Measurements from ENCODE around the gene CLDN18.

The CLDN18 gene

GRCh38 chr3:138062626-138063025 is 52.7 kb downstream of the CLDN18 start:
- DNase-seq (ENCODE audit: low read depth): no peak

GRCh38 chr3:138063416-138063815 is 53.5 kb downstream of the CLDN18 start:
- no peak for DNase-seq (ENCODE audit: low read depth)

- DNase-seq (ENCODE audit: low read depth): no peak
These were observed 56.0 kb downstream of the CLDN18 start for GRCh38 chr3:138065949-138066348.

- DNase-seq (ENCODE audit: low read depth): no peak
These were observed 56.4 kb downstream of the CLDN18 start for GRCh38 chr3:138066383-138066782.

GRCh38 chr3:138066972-138067371 is 57.0 kb downstream of the CLDN18 start:
- DNase-seq (ENCODE audit: low read depth): no peak

- DNase-seq (ENCODE audit: low read depth): no peak
These were observed 58.1 kb downstream of the CLDN18 start for GRCh38 chr3:138068046-138068445.

GRCh38 chr3:138068579-138069174 is 58.7 kb downstream of the CLDN18 start:
- no peak for DNase-seq (ENCODE audit: low read depth)

- DNase-seq (ENCODE audit: low read depth): no peak
These were observed 60.0 kb downstream of the CLDN18 start for GRCh38 chr3:138070006-138070405.

GRCh38 chr3:138072796-138073195 is 62.8 kb downstream of the CLDN18 start:
- DNase-seq (ENCODE audit: low read depth): no peak

- no peak for DNase-seq (ENCODE audit: low read depth)
These were observed 68.1 kb downstream of the CLDN18 start for GRCh38 chr3:138078096-138078495.

- no peak for DNase-seq (ENCODE audit: low read depth)
These were observed 69.0 kb downstream of the CLDN18 start for GRCh38 chr3:138078901-138079344.

GRCh38 chr3:138079901-138080300 is 69.9 kb downstream of the CLDN18 start:
- no peak for DNase-seq (ENCODE audit: low read depth)

GRCh38 chr3:138081371-138082084 is 71.6 kb downstream of the CLDN18 start:
- no peak for DNase-seq (ENCODE audit: low read depth)

- DNase-seq (ENCODE audit: low read depth): no peak
These were observed 72.4 kb downstream of the CLDN18 start for GRCh38 chr3:138082085-138082991.

GRCh38 chr3:138082992-138083386 is 73.0 kb downstream of the CLDN18 start:
- DNase-seq (ENCODE audit: low read depth): no peak

Data from HS-27A (cell line).